T-helper 17 cell (primary cell): ENCODE data around the gene PSMD1. TPM values are rescaled to one million over a fixed set of nuclear protein-coding genes. Genes with fewer than 3 reads are reported as not detected.

Experiments used
- ATAC-seq: fragments of 150-1000 bp; cut with Tn5 transposase; 2 replicates; pipeline ENCODE4 v1.10.0; 2021; ENCODE audit warnings: mild to moderate bottlenecking, moderate library complexity
- DNase-seq, 3 donors: peaks; one replicate each; pipeline versions ENCODE4 v3.0.0 to v3.0.0-alpha.2; 2020 to 2021
- H3K9me3 ChIP-seq: one replicate; pipeline ENCODE4 v1.7.0; 2013; ENCODE audit warnings: low read length, mild to moderate bottlenecking; ENCODE audit not compliant: control insufficient read depth, poor library complexity, severe bottlenecking
- H3K27ac Mint-ChIP-seq: one replicate; pipeline ENCODE4 v1.8.0; 2022; ENCODE audit warnings: mild to moderate bottlenecking, moderate library complexity, mixed read lengths
- H3K27me3 Mint-ChIP-seq: one replicate; pipeline ENCODE4 v1.8.0; 2022; ENCODE audit warnings: mixed read lengths
- H3K36me3 Mint-ChIP-seq: one replicate; pipeline ENCODE4 v1.8.0; 2022; ENCODE audit warnings: low read depth, mixed read lengths
- H3K4me1 Mint-ChIP-seq: one replicate; pipeline ENCODE4 v1.8.0; 2022; ENCODE audit warnings: mild to moderate bottlenecking, mixed read lengths
- H3K4me3 Mint-ChIP-seq: one replicate; pipeline ENCODE4 v1.8.0; 2022; ENCODE audit warnings: mild to moderate bottlenecking, moderate library complexity, mixed read lengths
- total RNA-seq, 4 donors: library from RNA in 2 of 4; stranded (reverse) in 2 of 4; gene quantifications; one replicate each; pipeline ENCODE4 v1.2.3 and lab custom pipeline; 2022 to 2026

Gene PSMD1
- total RNA-seq, 2 donors from 2014 or later: 42.8 to 43.5 TPM

DNA sequence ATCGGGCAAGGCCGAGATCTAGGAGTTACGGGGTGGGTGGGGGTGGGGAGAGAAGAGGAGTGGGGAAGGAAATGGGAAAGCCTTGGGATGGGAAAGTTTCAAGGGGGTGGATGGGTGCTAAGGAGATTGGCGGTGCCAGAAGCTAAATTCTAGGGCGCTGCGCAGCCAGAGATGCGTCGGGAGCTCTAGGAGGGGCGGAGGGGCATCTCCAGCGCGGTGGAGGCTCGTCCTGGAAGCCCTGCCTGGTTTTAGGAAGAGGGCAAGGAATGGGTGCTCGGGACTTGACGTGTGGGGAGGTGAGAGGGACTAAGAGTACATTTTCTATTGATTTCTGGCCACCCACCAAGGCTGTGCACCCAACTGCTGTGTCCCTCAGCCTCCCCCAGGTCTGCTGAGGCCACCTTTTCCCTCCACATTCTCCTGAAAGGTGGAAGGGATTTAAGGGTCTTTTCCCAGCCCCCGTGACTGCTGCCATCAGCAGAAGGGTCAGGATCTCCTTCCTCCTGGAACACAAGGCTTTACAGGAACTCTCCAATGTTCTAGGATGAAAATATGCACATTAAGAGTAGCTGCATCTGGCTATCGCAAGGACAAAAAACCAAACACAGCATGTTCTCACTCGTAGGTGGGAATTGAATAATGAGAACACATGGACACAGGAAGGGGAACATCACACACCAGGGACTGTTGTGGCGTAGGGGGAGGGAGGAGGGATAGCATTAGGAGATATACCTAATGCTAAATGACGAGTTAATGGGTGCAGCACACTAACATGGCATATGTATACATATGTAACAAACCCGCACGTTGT lies 18.0 kb upstream of the PSMD1 start:
- ATAC-seq: no peak
- Mint-ChIP-seq H3K27me3 (peaks cover 70% of the 10 kb centered on the region), H3K36me3 (peaks cover 5% of the 10 kb centered on the region), H3K4me1 (peaks cover 6% of the 10 kb centered on the region), H3K27ac (no peak overlapping the region), H3K4me3 (peak overlapping the region; percentile 87)
- H3K9me3 ChIP-seq: no peaks in the 10 kb centered on the region
- no peak for DNase-seq

DNA sequence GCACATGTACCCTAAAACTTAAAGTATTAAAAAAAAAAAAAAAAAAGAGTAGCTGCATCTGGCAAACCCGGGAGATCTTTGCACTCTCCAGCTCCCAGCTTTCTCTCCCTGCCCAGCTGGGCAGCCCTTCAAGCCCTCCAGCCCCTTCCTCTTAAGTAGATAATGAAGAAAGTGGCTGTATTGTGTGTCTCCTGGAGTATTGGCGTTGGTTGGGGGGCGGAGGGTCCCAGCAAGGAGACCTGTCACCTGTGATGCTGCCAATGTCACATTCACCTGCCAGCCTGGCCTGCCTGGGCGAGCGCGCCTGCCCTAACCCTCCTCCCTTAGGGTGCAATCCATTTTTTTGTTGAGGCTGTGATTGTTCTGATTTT lies 17.4 kb upstream of the PSMD1 start:
- H3K4me1 Mint-ChIP-seq: peaks cover 6% of the 10 kb centered on the region
- DNase-seq (no peak), ATAC-seq (no peak)
- no peak overlapping the region for H3K4me3 Mint-ChIP-seq
- H3K36me3 Mint-ChIP-seq: peaks cover 5% of the 10 kb centered on the region
- no peaks in the 10 kb centered on the region for H3K9me3 ChIP-seq
- H3K27ac Mint-ChIP-seq: no peak overlapping the region
- peaks cover 64% of the 10 kb centered on the region for H3K27me3 Mint-ChIP-seq

GRCh38 chr2:231039821-231040364 lies 16.8 kb upstream of the PSMD1 start:
- Mint-ChIP-seq H3K4me3 (no peak overlapping the region), H3K27me3 (peaks cover 58% of the 10 kb centered on the region), H3K36me3 (peaks cover 5% of the 10 kb centered on the region), H3K27ac (no peak overlapping the region), H3K4me1 (peaks cover 6% of the 10 kb centered on the region)
- no peak for DNase-seq
- no peak for ATAC-seq
- H3K9me3 ChIP-seq: no peaks in the 10 kb centered on the region

DNA sequence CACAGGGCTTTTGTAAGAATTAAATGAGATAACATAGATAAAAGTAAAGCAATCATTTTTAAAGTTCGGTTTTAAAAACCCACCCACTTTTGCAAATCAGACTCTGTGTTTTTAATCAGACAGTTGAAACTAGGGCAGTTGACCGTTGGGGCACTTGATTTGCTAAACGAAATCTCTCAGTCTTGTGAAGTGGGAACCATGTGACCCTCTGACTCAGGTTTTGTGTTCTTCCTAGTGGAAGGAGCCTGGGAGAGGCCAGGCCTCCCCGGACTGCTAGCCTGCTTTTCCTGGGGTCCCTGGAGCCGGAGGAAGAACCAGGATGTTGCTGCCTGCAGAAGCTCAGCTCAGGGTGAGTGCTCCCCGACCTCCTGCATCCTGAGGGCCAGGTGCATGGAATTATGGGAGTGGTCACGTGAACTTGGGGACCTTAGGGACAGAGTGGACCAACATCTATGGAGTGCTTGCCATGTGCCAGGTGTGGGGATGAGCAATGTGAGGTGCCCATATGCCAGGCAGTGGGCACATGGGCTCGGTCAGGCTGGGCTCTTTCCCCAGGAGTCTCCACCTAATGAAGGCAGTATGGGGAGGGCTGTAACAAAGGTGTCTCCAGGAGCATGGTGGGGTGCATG lies 15.5 kb upstream of the PSMD1 start:
- Mint-ChIP-seq H3K27ac (no peak overlapping the region), H3K36me3 (peaks cover 5% of the 10 kb centered on the region), H3K4me1 (peaks cover 6% of the 10 kb centered on the region), H3K27me3 (peaks cover 49% of the 10 kb centered on the region), H3K4me3 (no peak overlapping the region)
- DNase-seq (no peak), ATAC-seq (no peak)
- H3K9me3 ChIP-seq: no peaks in the 10 kb centered on the region

DNA sequence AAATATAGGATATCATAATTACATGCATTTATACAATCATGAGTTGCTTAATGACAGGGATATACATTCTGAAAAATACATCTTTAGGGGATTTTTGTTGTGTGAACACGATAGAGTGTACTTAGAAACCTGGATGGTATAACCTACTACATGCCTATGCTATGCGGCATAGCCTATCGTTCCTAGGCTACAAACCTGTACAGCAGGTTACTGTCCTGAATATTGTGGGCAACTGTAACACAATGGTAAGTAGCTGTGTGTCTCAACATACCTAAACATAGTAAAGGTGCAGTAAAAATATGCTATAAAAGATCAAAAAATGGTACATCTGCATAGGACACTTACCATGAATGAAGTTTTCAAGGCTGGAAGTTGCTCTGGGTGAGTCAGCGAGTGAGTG lies 12.9 kb upstream of the PSMD1 start:
- peaks cover 39% of the 10 kb centered on the region for H3K27me3 Mint-ChIP-seq
- no peaks in the 10 kb centered on the region for H3K4me1 Mint-ChIP-seq
- no peak for ATAC-seq
- no peak overlapping the region for H3K27ac Mint-ChIP-seq
- H3K9me3 ChIP-seq: no peaks in the 10 kb centered on the region
- no peak for DNase-seq
- H3K36me3 Mint-ChIP-seq: peaks cover 5% of the 10 kb centered on the region
- H3K4me3 Mint-ChIP-seq: no peak overlapping the region

DNA sequence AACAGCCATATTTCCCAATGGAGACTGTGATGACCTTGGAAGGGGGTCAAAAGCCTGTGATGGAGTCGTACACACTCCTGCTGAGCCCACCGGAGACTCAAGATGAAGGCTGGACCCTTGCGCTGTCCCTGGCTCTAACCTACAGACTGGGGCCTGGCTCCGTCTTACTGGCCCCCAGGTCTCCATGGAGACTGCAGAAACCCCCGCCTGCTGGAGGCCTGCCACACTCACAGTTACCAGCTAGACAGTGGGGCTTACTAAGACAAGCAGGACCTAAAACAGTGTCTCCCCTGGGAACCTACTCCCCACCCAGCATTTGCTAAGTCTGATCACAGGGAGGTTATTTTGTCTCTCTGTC lies 9.8 kb upstream of the PSMD1 start:
- DNase-seq: no peak
- Mint-ChIP-seq H3K4me3 (no peak overlapping the region), H3K27me3 (peaks cover 11% of the 10 kb centered on the region), H3K27ac (no peak overlapping the region), H3K36me3 (no peaks in the 10 kb centered on the region), H3K4me1 (no peaks in the 10 kb centered on the region)
- no peaks in the 10 kb centered on the region for H3K9me3 ChIP-seq
- no peak for ATAC-seq

DNA sequence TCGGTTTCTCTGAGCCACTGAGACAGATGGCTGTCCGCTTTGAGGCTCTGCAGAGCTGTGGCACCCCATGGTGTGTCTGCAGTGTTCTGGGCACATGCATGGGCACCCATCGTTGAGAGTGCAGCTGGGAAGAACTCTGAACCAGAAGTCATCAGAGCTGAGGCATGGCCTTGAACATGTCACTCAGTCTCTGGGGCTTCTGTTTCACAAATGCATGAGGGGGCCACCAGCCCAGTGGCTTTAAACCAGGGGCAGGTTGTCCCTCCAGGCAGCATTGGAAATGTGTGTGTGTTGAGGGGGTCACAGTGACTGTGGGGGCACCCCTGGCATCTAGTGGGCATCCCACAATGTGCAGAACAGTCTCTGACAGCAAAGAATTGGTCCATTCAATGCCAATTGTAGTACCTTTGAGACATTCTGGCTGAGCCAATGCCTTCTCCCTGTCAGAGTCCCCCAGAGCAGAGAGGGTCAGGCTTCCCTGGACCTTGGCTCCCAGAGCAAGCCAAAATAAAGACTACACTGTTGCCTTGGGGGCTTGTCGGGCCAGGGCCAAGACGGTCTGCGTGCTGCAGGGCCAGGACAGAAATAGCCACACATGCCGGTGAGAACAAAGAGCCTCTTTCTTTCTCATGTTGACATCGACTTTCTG lies 9.3 kb upstream of the PSMD1 start:
- Mint-ChIP-seq H3K4me1 (peaks cover 1% of the 10 kb centered on the region), H3K36me3 (no peaks in the 10 kb centered on the region), H3K4me3 (no peak overlapping the region), H3K27me3 (peaks cover 7% of the 10 kb centered on the region), H3K27ac (no peak overlapping the region)
- ATAC-seq: no peak
- no peak for DNase-seq
- no peaks in the 10 kb centered on the region for H3K9me3 ChIP-seq

DNA sequence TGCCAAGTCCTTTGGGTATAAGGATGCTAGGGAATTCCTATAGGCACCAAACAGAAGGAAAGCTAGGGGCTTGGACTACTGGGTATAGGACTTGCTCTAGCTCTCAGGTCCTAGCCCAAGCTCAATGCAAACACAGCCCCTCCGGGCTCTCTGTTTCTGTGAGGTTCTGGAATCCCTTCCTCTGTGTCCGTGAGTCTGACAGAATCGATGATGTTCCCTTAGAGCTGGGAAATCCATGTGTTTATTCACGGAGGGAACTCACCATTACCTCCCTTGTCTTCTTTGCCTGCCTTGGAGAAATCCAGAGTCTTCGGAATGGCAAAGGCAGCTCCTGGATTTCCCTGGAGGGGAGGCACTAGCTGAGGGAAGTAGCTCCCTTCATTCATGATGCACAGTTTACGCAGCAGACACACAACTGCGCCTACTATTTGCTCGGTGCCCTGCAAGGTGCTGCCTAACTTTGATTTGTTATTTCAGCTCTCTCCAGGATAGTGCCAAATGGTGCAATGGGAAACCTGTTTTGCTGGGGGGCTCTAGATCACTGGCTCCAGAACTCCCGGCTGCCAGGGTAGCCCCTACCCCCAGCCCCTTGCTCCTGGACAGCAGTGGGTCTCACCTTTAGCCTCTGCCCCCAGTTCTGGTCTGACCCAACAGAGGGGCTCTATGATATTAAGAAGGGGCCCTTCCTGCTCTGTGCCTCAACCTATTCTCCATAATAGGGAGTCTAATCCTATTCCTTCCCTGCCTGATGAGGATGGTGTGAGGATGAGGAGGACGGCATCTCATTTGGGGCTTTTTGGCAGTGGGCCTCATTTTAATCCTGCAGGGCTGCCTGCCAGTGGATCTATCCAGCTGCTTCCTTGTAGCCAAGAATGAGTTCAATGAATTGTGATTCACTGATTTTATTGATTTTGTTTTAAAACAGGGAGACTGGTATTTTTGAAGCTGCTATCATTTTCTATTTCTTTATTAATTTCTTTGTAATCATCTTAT lies 8.4 kb upstream of the PSMD1 start:
- no peak overlapping the region for H3K27ac Mint-ChIP-seq
- H3K9me3 ChIP-seq: no peaks in the 10 kb centered on the region
- no peak overlapping the region for H3K4me3 Mint-ChIP-seq
- H3K4me1 Mint-ChIP-seq: peaks cover 9% of the 10 kb centered on the region
- ATAC-seq (no peak), DNase-seq (no peak)
- H3K27me3 Mint-ChIP-seq: peaks cover 8% of the 10 kb centered on the region
- H3K36me3 Mint-ChIP-seq: no peaks in the 10 kb centered on the region

- no peak overlapping the region for H3K27ac Mint-ChIP-seq
- H3K4me1 Mint-ChIP-seq: peaks cover 19% of the 10 kb centered on the region
- H3K4me3 Mint-ChIP-seq: no peak overlapping the region
These were observed 7.2 kb upstream of the PSMD1 start for GRCh38 chr2:231049286-231050017.

DNA sequence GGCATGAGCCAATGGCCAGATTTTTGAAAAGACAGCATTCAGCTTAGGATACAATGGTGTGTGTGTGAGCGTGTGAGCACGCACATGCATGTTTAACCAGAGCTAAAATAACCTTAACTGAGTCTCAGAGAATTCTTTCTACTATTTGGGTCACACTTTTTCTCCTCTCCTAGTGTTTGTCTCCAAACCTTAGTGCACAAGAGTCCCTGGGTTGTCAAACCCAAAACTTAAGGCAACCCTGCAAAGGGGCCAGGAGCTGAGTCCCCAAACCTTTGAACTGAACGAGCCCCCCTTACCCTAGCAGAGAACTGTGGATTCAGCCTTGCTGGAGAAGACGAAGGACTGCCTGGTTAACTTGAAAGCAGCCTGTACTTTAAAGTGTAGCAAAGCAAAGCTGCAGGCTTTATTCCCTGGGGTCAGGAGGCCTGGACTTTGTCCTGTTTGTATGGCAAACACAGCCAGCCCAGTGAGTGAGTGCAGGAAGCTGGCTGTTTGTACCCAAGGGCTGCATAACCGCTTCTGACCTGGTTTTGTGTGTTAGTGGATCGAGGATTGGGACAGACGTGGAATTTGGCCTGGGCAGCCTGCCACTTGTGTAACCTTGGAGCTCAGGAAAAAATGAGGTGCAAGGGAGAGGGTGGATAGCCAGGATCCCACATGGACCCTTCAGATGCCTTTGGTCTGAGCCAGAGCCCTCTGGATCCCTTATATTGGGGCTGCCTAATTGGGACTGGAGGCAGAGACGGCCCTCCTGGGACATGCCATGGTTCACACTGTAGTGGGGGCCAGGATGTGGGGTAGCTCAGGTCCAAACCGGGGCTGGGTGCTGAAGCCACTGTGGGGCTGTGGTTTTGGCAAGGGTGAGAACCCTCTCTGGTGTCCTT lies 6.4 kb upstream of the PSMD1 start:
- H3K4me1 Mint-ChIP-seq: peaks cover 19% of the 10 kb centered on the region
- ATAC-seq (no peak), DNase-seq (no peak)
- peaks cover 3% of the 10 kb centered on the region for H3K36me3 Mint-ChIP-seq
- H3K4me3 Mint-ChIP-seq: no peak overlapping the region
- H3K27me3 Mint-ChIP-seq: peaks cover 19% of the 10 kb centered on the region
- no peaks in the 10 kb centered on the region for H3K9me3 ChIP-seq
- no peak overlapping the region for H3K27ac Mint-ChIP-seq

More at GRCh38 chr2:231049286-231050017, 7.2 kb upstream of the PSMD1 start:
- H3K9me3 ChIP-seq: no peaks in the 10 kb centered on the region
- H3K27me3 Mint-ChIP-seq: peaks cover 19% of the 10 kb centered on the region
- ATAC-seq (no peak), DNase-seq (no peak)
- H3K36me3 Mint-ChIP-seq: peaks cover 3% of the 10 kb centered on the region

DNA sequence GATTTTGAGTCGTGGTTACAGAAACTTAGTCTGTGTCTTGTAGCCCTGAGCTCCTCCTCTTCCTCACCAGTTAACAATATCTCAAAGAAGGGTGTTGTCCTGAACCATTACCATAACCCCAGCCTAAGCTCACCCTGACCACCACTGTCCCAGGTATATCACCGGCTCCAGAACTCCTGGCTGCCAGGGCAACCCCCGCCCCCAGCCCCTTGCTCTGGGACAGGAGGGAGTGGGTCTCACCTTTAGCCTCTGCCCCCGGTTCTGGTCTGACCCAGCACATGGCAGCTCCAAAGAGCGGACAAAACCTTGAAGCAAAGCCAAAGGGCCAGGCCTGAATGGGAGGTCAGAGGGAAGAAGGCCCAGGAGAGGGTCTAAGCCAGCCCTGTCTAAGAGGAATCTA lies 5.6 kb upstream of the PSMD1 start:
- H3K27me3 Mint-ChIP-seq: peaks cover 19% of the 10 kb centered on the region
- H3K4me1 Mint-ChIP-seq: peaks cover 19% of the 10 kb centered on the region
- DNase-seq (no peak), ATAC-seq (no peak)
- H3K9me3 ChIP-seq: no peaks in the 10 kb centered on the region
- no peak overlapping the region for H3K27ac Mint-ChIP-seq
- H3K4me3 Mint-ChIP-seq: no peak overlapping the region
- H3K36me3 Mint-ChIP-seq: peaks cover 3% of the 10 kb centered on the region
